PC-3 (cell line): ENCODE data around the gene ZBTB7A. TPM values are rescaled to one million over a fixed set of nuclear protein-coding genes. Genes with fewer than 3 reads are reported as not detected.

ENCODE experiments used
- ATAC-seq: fragments of 200-7000 bp; cut with Tn5 transposase; 2 replicates; pipeline ENCODE4 v1.9.1; 2020; ENCODE audit warnings: mild to moderate bottlenecking, moderate library complexity
- BruUV-seq: library from RNA; stranded (reverse); fragments of 400-500 nt; replicated peaks from 2 replicates; lab custom pipeline; 2021; lab: Mats Ljungman, UMichigan
- CTCF ChIA-PET: fragments of 300-600 bp; sonication (Branson Sonifier 250); formaldehyde crosslinking; loops from one replicate; lab custom pipeline; 2022; ENCODE audit warnings: antibody characterized with exemption; lab: Charles Lee
- POLR2A ChIA-PET: fragments of 300-600 bp; sonication (Branson Sonifier 250); formaldehyde crosslinking; loops from one replicate; lab custom pipeline; 2022; ENCODE audit warnings: antibody characterized with exemption; ENCODE audit not compliant: unreplicated experiment; lab: Charles Lee
- DNase-seq: peaks from one replicate; pipeline ENCODE4 v3.0.0-alpha.2; 2015
- H2AFZ ChIP-seq: fragments of 300-600 bp; sonication (generic); 2 replicates; pipeline ENCODE4 v1.6.0; 2016; ENCODE audit warnings: antibody characterized with exemption, low read length
- H3F3A ChIP-seq: fragments of 300-600 bp; sonication (generic); one replicate; pipeline ENCODE4 v1.6.0; 2017; ENCODE audit warnings: antibody characterized with exemption, low read length, control low read depth, mild to moderate bottlenecking; ENCODE audit not compliant: unreplicated experiment
- H3K27ac ChIP-seq: fragments of 300-600 bp; sonication (generic); 2 replicates; pipeline ENCODE4 v1.5.1; 2016; ENCODE audit warnings: mild to moderate bottlenecking, low read length
- H3K27me3 ChIP-seq: fragments of 300-600 bp; sonication (generic); 2 replicates; pipeline ENCODE4 v1.6.1; 2016; ENCODE audit warnings: low read length, mixed read lengths
- H3K36me3 ChIP-seq: fragments of 300-600 bp; sonication (generic); 2 replicates; pipeline ENCODE4 v1.6.1; 2016; ENCODE audit warnings: low read depth, mixed run types, low read length, mixed read lengths
- H3K4me1 ChIP-seq: fragments of 300-600 bp; sonication (generic); 2 replicates; pipeline ENCODE4 v1.5.1; 2016; ENCODE audit warnings: low read length; ENCODE audit not compliant: insufficient read depth
- H3K4me2 ChIP-seq: fragments of 300-600 bp; sonication (generic); 2 replicates; pipeline ENCODE4 v1.6.0; 2016; ENCODE audit warnings: low read length
- H3K4me3 ChIP-seq: fragments of 300-600 bp; sonication (generic); 2 replicates; pipeline ENCODE4 v1.5.1; 2016; ENCODE audit warnings: mild to moderate bottlenecking, low read length, mixed read lengths
- H3K79me2 ChIP-seq: fragments of 300-600 bp; sonication (generic); 2 replicates; pipeline ENCODE4 v1.6.1; 2017; ENCODE audit warnings: low read length, mixed read lengths
- H3K9ac ChIP-seq: fragments of 300-600 bp; sonication (generic); 2 replicates; pipeline ENCODE4 v1.6.0; 2016; ENCODE audit warnings: mild to moderate bottlenecking, low read length
- H3K9me2 ChIP-seq: fragments of 300-600 bp; sonication (generic); replicated peaks from 2 replicates; pipeline ENCODE4 v1.6.1; 2016; ENCODE audit warnings: mixed run types, low read length, mixed read lengths
- H3K9me3 ChIP-seq: fragments of 300-600 bp; sonication (generic); 2 replicates; pipeline ENCODE4 v1.6.1; 2016; ENCODE audit warnings: low read length, mixed read lengths
- H4K20me1 ChIP-seq: fragments of 300-600 bp; sonication (generic); 2 replicates; pipeline ENCODE4 v1.6.1; 2016; ENCODE audit warnings: low read length, mixed read lengths
- EZH2 ChIP-seq: fragments of 300-600 bp; sonication (generic); IDR thresholded peaks from one replicate; pipeline ENCODE4 v1.6.1; 2017; ENCODE audit warnings: antibody characterized with exemption, mild to moderate bottlenecking, low read length; ENCODE audit not compliant: unreplicated experiment
- EZH2phosphoT487 ChIP-seq: fragments of 300-600 bp; sonication (generic); IDR thresholded peaks from 2 replicates; pipeline ENCODE4 v1.6.1; 2018; ENCODE audit warnings: mild to moderate bottlenecking, antibody characterized with exemption, low read length, borderline replicate concordance
- intact Hi-C: fragments of 100-400 bp; cut with micrococcal nuclease; formaldehyde crosslinking; loops from 2 replicates; pipeline ENCODE4 v1.9.0; 2023
- total RNA-seq: library from RNA; depleted of rRNA; stranded (reverse); fragments of >200 nt; gene quantifications from 2 replicates; pipeline ENCODE4 v1.2.3, GENCODE V29; 2014
- TF ChIP-seq, protein P1 (sequence below): fragments of 300-600 bp; sonication (generic); conservative IDR thresholded peaks from 2 replicates; pipeline ENCODE4 v1.5.1; 2017; ENCODE audit warnings: antibody characterized with exemption, low read depth, mild to moderate bottlenecking, low read length

Gene ZBTB7A
- total RNA-seq, 1 experiment from 2014 or later: 16.7 TPM

DNA sequence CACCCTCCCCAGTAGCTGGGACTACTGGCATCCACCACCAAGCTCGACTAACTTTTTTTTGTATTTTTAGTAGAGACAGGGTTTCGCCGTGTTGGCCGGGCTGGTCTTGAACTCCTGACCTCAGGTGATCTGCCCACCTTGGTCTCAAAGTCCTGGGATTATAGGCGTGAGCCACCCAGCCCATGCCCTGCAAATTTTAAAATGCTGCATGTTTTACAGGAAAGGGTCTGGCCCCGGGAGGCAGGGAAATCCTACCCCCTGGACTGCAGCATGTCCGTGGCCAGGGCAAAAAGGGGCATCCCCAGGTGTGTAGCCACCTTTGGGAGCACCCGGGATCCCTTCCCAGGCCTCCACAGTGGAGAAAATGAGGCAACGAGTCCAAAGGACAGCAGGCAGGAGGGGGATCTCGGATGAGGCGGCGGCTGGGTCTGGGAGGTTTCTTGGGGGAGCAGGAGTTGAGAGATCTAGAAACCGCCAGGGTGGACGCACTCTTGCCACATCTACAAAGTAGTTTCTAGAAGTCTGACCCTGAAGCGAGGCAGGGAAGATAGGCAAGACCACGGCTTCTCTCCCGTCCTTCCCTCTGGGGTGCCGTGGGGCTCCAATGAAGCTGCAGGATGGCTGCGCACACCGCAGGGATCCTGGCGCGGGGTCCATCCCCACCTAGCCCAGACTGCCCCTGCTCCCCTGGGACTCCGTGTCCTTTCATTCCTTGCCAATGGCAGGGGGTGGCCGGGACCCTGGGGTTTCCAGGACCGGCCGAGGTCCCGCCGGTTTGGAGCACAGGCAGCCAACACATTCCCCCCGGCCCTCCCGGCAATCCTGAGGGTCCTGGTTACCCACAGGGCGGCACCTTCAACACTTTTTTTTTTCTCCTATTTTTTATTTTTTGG lies 21.3 kb upstream of the ZBTB7A start:
- ChIA-PET POLR2A (no interaction called here), CTCF (no interaction called here)
- no TSS peak for BruUV-seq
- no peak overlapping the region for H3K27ac ChIP-seq
- ATAC-seq (no peak), DNase-seq (no peak)
- intact Hi-C loops: no loop called here
- no peaks in the 10 kb centered on the region for H3F3A ChIP-seq
- H3K27me3 ChIP-seq: no peaks in the 10 kb centered on the region
- H3K9me3 ChIP-seq: no peaks in the 10 kb centered on the region
- H3K36me3 ChIP-seq: no peaks in the 10 kb centered on the region; the same call in 1 of the 2 replicates
- TF ChIP-seq EZH2: no peak
- TF ChIP-seq EZH2phosphoT487: no peak
- TF ChIP-seq, protein P1, sequence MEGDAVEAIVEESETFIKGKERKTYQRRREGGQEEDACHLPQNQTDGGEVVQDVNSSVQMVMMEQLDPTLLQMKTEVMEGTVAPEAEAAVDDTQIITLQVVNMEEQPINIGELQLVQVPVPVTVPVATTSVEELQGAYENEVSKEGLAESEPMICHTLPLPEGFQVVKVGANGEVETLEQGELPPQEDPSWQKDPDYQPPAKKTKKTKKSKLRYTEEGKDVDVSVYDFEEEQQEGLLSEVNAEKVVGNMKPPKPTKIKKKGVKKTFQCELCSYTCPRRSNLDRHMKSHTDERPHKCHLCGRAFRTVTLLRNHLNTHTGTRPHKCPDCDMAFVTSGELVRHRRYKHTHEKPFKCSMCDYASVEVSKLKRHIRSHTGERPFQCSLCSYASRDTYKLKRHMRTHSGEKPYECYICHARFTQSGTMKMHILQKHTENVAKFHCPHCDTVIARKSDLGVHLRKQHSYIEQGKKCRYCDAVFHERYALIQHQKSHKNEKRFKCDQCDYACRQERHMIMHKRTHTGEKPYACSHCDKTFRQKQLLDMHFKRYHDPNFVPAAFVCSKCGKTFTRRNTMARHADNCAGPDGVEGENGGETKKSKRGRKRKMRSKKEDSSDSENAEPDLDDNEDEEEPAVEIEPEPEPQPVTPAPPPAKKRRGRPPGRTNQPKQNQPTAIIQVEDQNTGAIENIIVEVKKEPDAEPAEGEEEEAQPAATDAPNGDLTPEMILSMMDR: no peak
- H3K79me2 ChIP-seq: no peaks in the 10 kb centered on the region
- H2AFZ ChIP-seq: no peak overlapping the region
- no peak overlapping the region for H3K9ac ChIP-seq
- no peak overlapping the region for H3K4me2 ChIP-seq
- H4K20me1 ChIP-seq: no peaks in the 10 kb centered on the region
- no peak overlapping the region for H3K4me3 ChIP-seq
- no peaks in the 10 kb centered on the region for H3K9me2 ChIP-seq
- peaks cover 10% of the 10 kb centered on the region; the same call in 1 of the 2 replicates for H3K4me1 ChIP-seq

DNA sequence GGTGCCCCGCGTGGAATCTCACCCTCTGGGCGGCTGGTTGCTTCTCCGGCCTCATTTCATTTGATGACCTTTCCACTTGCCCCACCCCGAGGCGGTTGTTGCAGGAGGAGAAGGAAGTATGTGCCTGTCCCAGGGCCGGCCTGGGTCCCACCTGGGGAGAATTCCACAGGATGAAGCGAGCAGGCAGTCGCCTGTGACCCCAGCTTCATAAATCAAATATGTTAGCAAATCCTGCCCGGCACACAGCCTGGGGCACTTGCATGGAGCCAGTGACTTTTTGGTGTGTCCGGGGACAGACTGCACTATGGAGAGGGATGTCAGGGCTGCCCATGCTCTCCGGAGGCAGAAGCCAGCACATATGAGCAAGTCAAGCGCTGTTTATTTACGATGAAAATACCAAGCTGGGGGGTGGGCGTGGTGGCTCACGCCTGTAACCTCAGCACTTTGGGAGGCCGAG lies 19.7 kb upstream of the ZBTB7A start:
- Histone ChIP-seq H3F3A (no peaks in the 10 kb centered on the region), H3K4me1 (peaks cover 10% of the 10 kb centered on the region; the same call in 1 of the 2 replicates), H4K20me1 (no peaks in the 10 kb centered on the region), H3K79me2 (no peaks in the 10 kb centered on the region), H3K4me3 (no peak overlapping the region), H3K27me3 (no peaks in the 10 kb centered on the region), H3K27ac (no peak overlapping the region), H3K36me3 (no peaks in the 10 kb centered on the region; the same call in 1 of the 2 replicates), H3K9me2 (no peaks in the 10 kb centered on the region), H3K4me2 (no peak overlapping the region), H3K9me3 (no peaks in the 10 kb centered on the region), H2AFZ (no peak overlapping the region), H3K9ac (no peak overlapping the region)
- POLR2A ChIA-PET: no interaction called here
- CTCF ChIA-PET: no interaction called here
- BruUV-seq: no TSS peak
- intact Hi-C loops: no loop called here
- TF ChIP-seq EZH2 (no peak), EZH2phosphoT487 (no peak)
- TF ChIP-seq, protein P1: no peak
- DNase-seq: no peak
- ATAC-seq: no peak; the same call in 1 of the 2 replicates

DNA sequence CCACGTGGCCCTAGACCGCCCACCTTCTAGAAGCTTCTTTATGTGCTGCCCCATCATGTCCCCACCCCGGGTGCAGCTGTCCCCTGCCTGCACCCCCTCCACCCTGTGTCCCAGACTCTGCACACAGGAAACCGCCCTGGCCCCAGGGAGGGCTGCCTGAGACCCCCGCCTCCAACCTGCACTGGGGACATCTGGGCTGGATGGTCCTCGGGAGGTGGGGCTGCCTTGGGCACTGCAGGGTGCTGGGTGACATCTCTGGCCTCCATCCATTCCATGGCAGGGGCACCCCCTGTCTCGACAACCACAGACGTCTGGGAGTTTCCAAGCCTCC lies 17.8 kb upstream of the ZBTB7A start:
- Histone ChIP-seq H3K9me3 (no peaks in the 10 kb centered on the region), H3K4me2 (peak overlapping the region; percentile 61), H3F3A (no peaks in the 10 kb centered on the region), H3K9ac (peak overlapping the region; percentile 41), H3K27ac (peak overlapping the region; percentile 20; the same call in 1 of the 2 replicates), H3K4me3 (peak overlapping the region; percentile 21; the same call in 1 of the 2 replicates), H3K27me3 (no peaks in the 10 kb centered on the region), H3K36me3 (no peaks in the 10 kb centered on the region; the same call in 1 of the 2 replicates), H2AFZ (peak overlapping the region; percentile 72), H4K20me1 (no peaks in the 10 kb centered on the region), H3K9me2 (no peaks in the 10 kb centered on the region), H3K4me1 (peaks cover 10% of the 10 kb centered on the region; the same call in 1 of the 2 replicates), H3K79me2 (no peaks in the 10 kb centered on the region)
- ATAC-seq: no peak
- ChIA-PET CTCF (no interaction called here), POLR2A (no interaction called here)
- intact Hi-C loops: no loop called here
- DNase-seq: no peak
- BruUV-seq: no TSS peak
- TF ChIP-seq EZH2phosphoT487: no peak
- no peak for TF ChIP-seq EZH2
- TF ChIP-seq, protein P1: no peak
